ENCODE results near the gene MYOM3.

The MYOM3 gene

DNA sequence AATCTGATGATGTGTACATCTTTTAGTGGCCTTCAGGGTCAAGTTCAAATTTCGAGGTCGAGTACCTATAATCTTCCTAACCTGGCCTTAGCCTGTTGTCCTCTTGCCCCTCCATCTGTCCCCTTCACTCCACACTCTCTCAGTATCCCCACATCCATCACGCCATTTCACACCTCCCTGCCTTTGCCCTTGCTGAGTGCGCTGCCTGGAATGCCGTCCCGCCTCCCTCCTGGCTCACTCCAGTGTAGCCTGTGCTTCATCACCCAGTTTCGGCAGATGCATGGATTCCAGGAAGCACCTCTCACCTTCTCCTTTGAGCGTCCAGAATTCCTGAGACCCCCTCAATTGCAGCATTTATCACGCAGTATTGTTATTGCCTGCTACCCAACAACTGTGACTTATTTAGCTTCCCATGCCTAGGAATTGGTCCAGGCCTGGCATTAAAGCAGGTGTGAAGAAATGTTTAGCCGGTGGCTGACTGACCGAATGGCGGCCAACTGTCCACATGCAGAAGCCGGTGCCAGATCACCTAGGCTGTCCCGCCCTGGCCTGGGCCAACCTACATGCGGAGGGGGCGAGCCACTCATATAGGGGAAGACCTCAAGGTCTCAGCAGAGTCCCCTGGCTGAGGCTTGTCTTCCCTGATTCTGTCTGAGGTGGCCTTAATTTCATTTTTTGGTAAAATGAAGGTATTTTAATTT is 34.5 kb downstream of the MYOM3 start:
- Histone ChIP-seq H3K27me3 (ENCODE audit: insufficient read depth, low read length) (no peaks in the 10 kb centered on the region), H3K4me2 (ENCODE audit: low read length) (no peak overlapping the region), H3K4me1 (ENCODE audit: insufficient read depth, low read length, severe bottlenecking) (no peaks in the 10 kb centered on the region), H3K9me3 (ENCODE audit: low read length) (no peaks in the 10 kb centered on the region), H4K20me1 (ENCODE audit: insufficient read depth, low read length) (no peaks in the 10 kb centered on the region), H2AFZ (ENCODE audit: low read length) (no peak overlapping the region), H3K9ac (ENCODE audit: low read length) (no peak overlapping the region), H3K79me2 (ENCODE audit: insufficient read depth, low read length) (no peaks in the 10 kb centered on the region), H3K4me3 (ENCODE audit: low read depth, low read length, poor library complexity, severe bottlenecking) (no peak overlapping the region), H3F3A (ENCODE audit: insufficient read depth, low read length) (no peaks in the 10 kb centered on the region), H3K27ac (ENCODE audit: low read depth, low read length, poor library complexity, severe bottlenecking) (no peak overlapping the region), H3K36me3 (ENCODE audit: insufficient read depth, low read length) (no peaks in the 10 kb centered on the region), H3K9me2 (ENCODE audit: low read depth, low read length) (no peaks in the 10 kb centered on the region)
- TF ChIP-seq EZH2 (IDR thresholded peaks at IDR 0.05; ENCODE audit: borderline replicate concordance, low read length), result no peak
- TF ChIP-seq, protein P1, sequence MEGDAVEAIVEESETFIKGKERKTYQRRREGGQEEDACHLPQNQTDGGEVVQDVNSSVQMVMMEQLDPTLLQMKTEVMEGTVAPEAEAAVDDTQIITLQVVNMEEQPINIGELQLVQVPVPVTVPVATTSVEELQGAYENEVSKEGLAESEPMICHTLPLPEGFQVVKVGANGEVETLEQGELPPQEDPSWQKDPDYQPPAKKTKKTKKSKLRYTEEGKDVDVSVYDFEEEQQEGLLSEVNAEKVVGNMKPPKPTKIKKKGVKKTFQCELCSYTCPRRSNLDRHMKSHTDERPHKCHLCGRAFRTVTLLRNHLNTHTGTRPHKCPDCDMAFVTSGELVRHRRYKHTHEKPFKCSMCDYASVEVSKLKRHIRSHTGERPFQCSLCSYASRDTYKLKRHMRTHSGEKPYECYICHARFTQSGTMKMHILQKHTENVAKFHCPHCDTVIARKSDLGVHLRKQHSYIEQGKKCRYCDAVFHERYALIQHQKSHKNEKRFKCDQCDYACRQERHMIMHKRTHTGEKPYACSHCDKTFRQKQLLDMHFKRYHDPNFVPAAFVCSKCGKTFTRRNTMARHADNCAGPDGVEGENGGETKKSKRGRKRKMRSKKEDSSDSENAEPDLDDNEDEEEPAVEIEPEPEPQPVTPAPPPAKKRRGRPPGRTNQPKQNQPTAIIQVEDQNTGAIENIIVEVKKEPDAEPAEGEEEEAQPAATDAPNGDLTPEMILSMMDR (IDR thresholded peaks at IDR 0.05; ENCODE audit: low read length), result no peak

DNA sequence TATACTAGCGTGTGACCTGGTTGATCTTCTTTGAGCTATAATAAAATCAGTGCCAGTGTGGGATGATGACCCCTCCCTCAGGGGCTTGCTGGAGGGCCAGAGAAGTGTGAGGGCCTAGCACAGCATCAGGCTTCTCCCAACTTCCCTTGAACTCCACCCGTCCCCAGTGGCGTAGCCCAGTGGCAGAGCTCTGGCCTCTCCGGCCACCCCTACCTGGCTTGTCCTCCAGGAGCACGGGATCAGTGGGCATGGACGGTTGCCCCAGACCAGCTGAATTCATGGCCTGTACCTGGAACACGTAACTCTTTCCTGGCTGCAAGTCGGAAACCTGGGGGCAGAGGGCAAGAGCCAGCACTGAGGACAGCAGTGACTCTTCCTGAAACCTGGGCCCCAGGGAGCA is 36.0 kb downstream of the MYOM3 start:
- Histone ChIP-seq H3K27me3 (ENCODE audit: insufficient read depth, low read length) (peaks cover 3% of the 10 kb centered on the region; the same call in 1 of the 2 replicates), H3K9me2 (ENCODE audit: low read depth, low read length) (no peaks in the 10 kb centered on the region), H3F3A (ENCODE audit: insufficient read depth, low read length) (no peaks in the 10 kb centered on the region), H3K27ac (ENCODE audit: low read depth, low read length, poor library complexity, severe bottlenecking) (no peak overlapping the region), H3K4me2 (ENCODE audit: low read length) (no peak overlapping the region), H4K20me1 (ENCODE audit: insufficient read depth, low read length) (no peaks in the 10 kb centered on the region), H3K79me2 (ENCODE audit: insufficient read depth, low read length) (no peaks in the 10 kb centered on the region), H3K9me3 (ENCODE audit: low read length) (no peaks in the 10 kb centered on the region), H3K4me1 (ENCODE audit: insufficient read depth, low read length, severe bottlenecking) (peaks cover 3% of the 10 kb centered on the region), H3K4me3 (ENCODE audit: low read depth, low read length, poor library complexity, severe bottlenecking) (no peak overlapping the region), H3K9ac (ENCODE audit: low read length) (no peak overlapping the region), H2AFZ (ENCODE audit: low read length) (no peak overlapping the region), H3K36me3 (ENCODE audit: insufficient read depth, low read length) (no peaks in the 10 kb centered on the region)
- no peak for TF ChIP-seq EZH2 (IDR thresholded peaks at IDR 0.05; ENCODE audit: borderline replicate concordance, low read length)
- TF ChIP-seq, protein P1 (IDR thresholded peaks at IDR 0.05; ENCODE audit: low read length), result no peak

DNA sequence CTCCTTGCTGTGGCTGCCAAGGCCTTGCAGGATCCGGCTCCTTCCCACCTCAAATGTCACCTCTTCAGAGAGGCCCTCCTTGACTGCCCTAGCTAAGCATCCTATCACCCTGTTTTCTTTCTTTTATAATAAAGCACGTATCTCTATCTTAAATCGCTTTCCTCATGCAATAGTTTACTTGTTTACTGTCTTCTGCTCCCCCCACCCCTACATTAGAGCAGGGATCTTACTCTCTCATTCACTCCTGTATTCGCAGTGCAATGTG is 36.4 kb downstream of the MYOM3 start:
- no peak for TF ChIP-seq EZH2 (IDR thresholded peaks at IDR 0.05; ENCODE audit: borderline replicate concordance, low read length)
- TF ChIP-seq, protein P1 (IDR thresholded peaks at IDR 0.05; ENCODE audit: low read length), result no peak
- Histone ChIP-seq H2AFZ (ENCODE audit: low read length) (no peak overlapping the region), H3K9me2 (ENCODE audit: low read depth, low read length) (no peaks in the 10 kb centered on the region), H3K4me2 (ENCODE audit: low read length) (no peak overlapping the region), H3K9ac (ENCODE audit: low read length) (no peak overlapping the region), H3F3A (ENCODE audit: insufficient read depth, low read length) (no peaks in the 10 kb centered on the region), H3K27ac (ENCODE audit: low read depth, low read length, poor library complexity, severe bottlenecking) (no peak overlapping the region), H3K9me3 (ENCODE audit: low read length) (no peaks in the 10 kb centered on the region), H3K4me1 (ENCODE audit: insufficient read depth, low read length, severe bottlenecking) (peaks cover 4% of the 10 kb centered on the region), H4K20me1 (ENCODE audit: insufficient read depth, low read length) (no peaks in the 10 kb centered on the region), H3K36me3 (ENCODE audit: insufficient read depth, low read length) (no peaks in the 10 kb centered on the region), H3K4me3 (ENCODE audit: low read depth, low read length, poor library complexity, severe bottlenecking) (no peak overlapping the region), H3K27me3 (ENCODE audit: insufficient read depth, low read length) (peaks cover 3% of the 10 kb centered on the region; the same call in 1 of the 2 replicates), H3K79me2 (ENCODE audit: insufficient read depth, low read length) (no peaks in the 10 kb centered on the region)

Data from OCI-LY1 (cell line).